H1 (cell line): ENCODE measurements around the gene PLA2R1. TPM values are rescaled to one million over a fixed set of nuclear protein-coding genes. Genes with fewer than 3 reads are reported as not detected.

ENCODE experiments used
- FOSL1 ChIP-seq: IDR thresholded peaks from 2 replicates; pipeline ENCODE4 v1.6.1; 2011; ENCODE audit warnings: mild to moderate bottlenecking, low read depth, low read length, moderate library complexity; ENCODE audit not compliant: insufficient read depth
- GTF2F1 ChIP-seq: IDR thresholded peaks from 2 replicates; pipeline ENCODE4 v1.6.1; 2012; ENCODE audit warnings: low read depth, low read length, improper control_type of control experiment, borderline replicate concordance
- KDM1A ChIP-seq: fragments of 200-600, 300-600 bp; sonication (generic); IDR thresholded peaks from 2 replicates; pipeline ENCODE4 v1.7.1; 2016; ENCODE audit warnings: mild to moderate bottlenecking, low read length, borderline replicate concordance
- SRF ChIP-seq: IDR thresholded peaks from 2 replicates; pipeline ENCODE4 v1.6.1; 2011; ENCODE audit warnings: mild to moderate bottlenecking, low read depth, low read length, moderate library complexity
- polyA plus RNA-seq, 7 experiments: library from polyadenylated mRNA; depleted of rRNA in 3 of 7; stranded (reverse) in 5 of 7; unstranded in 2 of 7; fragments of >200 nt in 5 of 7; fragments of 200-250 nt in 2 of 7; gene quantifications; 1 replicate in 5 of 7; 2 replicates in 1 of 7; 4 replicates in 1 of 7; pipeline versions ENCODE4 v1.2.1 to v1.2.3, GENCODE V29; 2011 to 2013; ENCODE audit warnings: missing spikeins in 2 of 7, mixed read lengths in 2 of 7
- total RNA-seq: library from RNA; stranded (reverse); fragmentation: NEBNext Ultra II Directional; extraction: Animal tissue kit (Norgen Biotek cat#: 25700); gene quantifications from 2 replicates; pipeline ENCODE4 v1.2.1, GENCODE V29; 2021

PLA2R1 gene
- total and polyA plus RNA-seq, 2 of the 8 experiments (the other 6 are each of a cell fraction or from before 2014, with no cell fraction given): 0.65 to 1.5 TPM

DNA sequence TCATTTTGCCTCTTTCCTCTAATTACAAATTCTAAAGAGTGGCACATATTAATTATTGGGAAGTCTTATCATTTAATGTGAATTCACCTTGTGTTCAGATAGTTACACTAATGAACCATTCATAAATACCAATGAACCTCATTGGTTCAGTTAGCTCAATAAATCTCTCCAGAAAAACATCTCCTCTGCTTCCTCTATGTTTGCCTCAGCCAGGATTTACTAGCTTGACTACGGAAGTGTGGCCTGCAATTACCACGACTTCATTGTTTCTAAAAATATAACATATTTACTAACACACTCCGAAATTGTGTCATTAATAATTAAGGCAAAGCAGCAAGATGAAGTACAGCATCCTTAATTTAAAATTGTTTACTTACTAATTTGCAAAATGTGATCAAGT lies 103.3 kb downstream of the PLA2R1 start (continued):
- TF ChIP-seq FOSL1: no peak
- no peak for TF ChIP-seq GTF2F1
- no peak for TF ChIP-seq KDM1A
- no peak for TF ChIP-seq SRF
